Type B pancreatic cell (in vitro differentiated cells): ENCODE data around the gene YWHAE. TPM values are rescaled to one million over a fixed set of nuclear protein-coding genes. Genes with fewer than 3 reads are reported as not detected.

Source experiments
- DNase-seq: peaks from one replicate; pipeline ENCODE4 v3.0.0; 2021; ENCODE audit warnings: mixed read lengths; ENCODE audit not compliant: unreplicated experiment; ENCODE audit errors: extremely low spot score
- H3K27ac Mint-ChIP-seq: 2 replicates; pipeline ENCODE4 v1.8.0; 2021; ENCODE audit warnings: mild to moderate bottlenecking, mixed read lengths
- H3K27me3 Mint-ChIP-seq: 2 replicates; pipeline ENCODE4 v1.8.0; 2021; ENCODE audit warnings: mixed read lengths
- H3K36me3 Mint-ChIP-seq: 2 replicates; pipeline ENCODE4 v1.8.0; 2021; ENCODE audit warnings: mixed read lengths
- H3K4me1 Mint-ChIP-seq: one replicate; pipeline ENCODE4 v1.8.0; 2021; ENCODE audit warnings: mixed read lengths; ENCODE audit not compliant: unreplicated experiment
- H3K4me3 Mint-ChIP-seq: 2 replicates; pipeline ENCODE4 v1.8.0; 2021; ENCODE audit warnings: mild to moderate bottlenecking, mixed read lengths
- H3K9me3 Mint-ChIP-seq: 2 replicates; pipeline ENCODE4 v1.8.0; 2021; ENCODE audit warnings: mixed read lengths
- CTCF ChIP-seq: fragments of 200-600 bp; sonication (generic); conservative IDR thresholded peaks from 2 replicates; pipeline ENCODE4 v1.5.0; 2021; ENCODE audit warnings: antibody characterized with exemption, mild to moderate bottlenecking
- total RNA-seq: library from RNA; stranded (reverse); gene quantifications from 2 replicates; pipeline ENCODE4 v1.2.1, GENCODE V29; 2021; ENCODE audit warnings: low replicate concordance

YWHAE gene
- total RNA-seq, 1 donor from 2014 or later = 773 TPM

- Mint-ChIP-seq H3K27ac (no peak overlapping the region), H3K27me3 (peaks cover 19% of the 10 kb centered on the region), H3K4me1 (no peaks in the 10 kb centered on the region), H3K4me3 (no peak overlapping the region), H3K36me3 (no peaks in the 10 kb centered on the region), H3K9me3 (no peaks in the 10 kb centered on the region)
- DNase-seq = no peak
- TF ChIP-seq CTCF = no peak
These were observed 77.5 kb downstream of the YWHAE start for GRCh38 chr17:1322480-1322879.

DNA sequence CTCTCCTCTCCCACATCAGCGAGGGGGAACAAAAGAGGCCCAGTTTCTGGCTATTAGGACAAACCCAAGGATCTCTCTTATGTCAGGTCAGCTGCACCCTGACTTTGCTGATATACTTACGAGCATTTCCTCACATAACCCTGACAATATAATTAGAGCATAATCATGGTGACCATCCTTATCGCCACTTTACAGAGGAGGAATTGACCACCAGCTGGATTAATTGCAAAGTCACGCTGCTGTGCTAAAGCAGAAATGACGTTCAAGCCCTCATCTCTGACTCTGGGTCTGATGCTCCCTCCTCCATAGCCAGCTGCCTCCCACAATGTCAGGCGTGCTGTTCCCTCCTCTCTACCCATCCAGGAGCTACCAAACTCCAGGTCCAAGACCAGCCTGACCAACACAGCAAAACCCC is 78.0 kb downstream of the YWHAE start:
- H3K4me1 Mint-ChIP-seq = no peaks in the 10 kb centered on the region
- no peak for TF ChIP-seq CTCF
- H3K9me3 Mint-ChIP-seq = no peaks in the 10 kb centered on the region
- no peaks in the 10 kb centered on the region for H3K36me3 Mint-ChIP-seq
- no peak overlapping the region for H3K4me3 Mint-ChIP-seq
- H3K27me3 Mint-ChIP-seq = peaks cover 19% of the 10 kb centered on the region
- H3K27ac Mint-ChIP-seq = no peak overlapping the region
- no peak for DNase-seq

GRCh38 chr17:1315891-1316403 is 84.1 kb downstream of the YWHAE start:
- Mint-ChIP-seq H3K4me1 (no peaks in the 10 kb centered on the region), H3K36me3 (no peaks in the 10 kb centered on the region), H3K4me3 (no peak overlapping the region), H3K27me3 (peaks cover 18% of the 10 kb centered on the region), H3K9me3 (no peaks in the 10 kb centered on the region), H3K27ac (no peak overlapping the region)
- DNase-seq = no peak
- no peak for TF ChIP-seq CTCF

DNA sequence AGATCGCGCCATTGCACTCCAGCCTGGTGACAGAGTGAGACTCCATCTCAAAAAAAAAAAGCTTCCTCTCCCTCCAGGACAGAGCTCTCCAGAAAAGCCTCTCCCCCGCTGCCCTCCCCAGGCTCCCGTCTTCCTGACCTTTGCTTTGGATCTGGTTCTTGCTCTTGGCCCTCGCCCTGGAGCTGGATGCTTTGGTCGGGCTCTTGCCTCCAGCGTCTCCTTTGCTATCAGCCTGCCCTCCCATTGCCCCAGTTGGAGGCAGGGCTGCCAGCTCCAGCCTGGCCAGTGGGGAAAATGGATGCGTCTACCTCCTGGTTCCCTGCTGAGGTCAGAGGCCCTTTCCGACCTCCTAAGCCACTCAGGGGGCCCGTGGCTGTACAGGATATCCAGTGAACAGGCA is 84.6 kb downstream of the YWHAE start:
- Mint-ChIP-seq H3K9me3 (no peaks in the 10 kb centered on the region), H3K27me3 (peaks cover 14% of the 10 kb centered on the region), H3K4me3 (no peak overlapping the region), H3K27ac (no peak overlapping the region), H3K36me3 (no peaks in the 10 kb centered on the region), H3K4me1 (no peaks in the 10 kb centered on the region)
- DNase-seq = no peak
- TF ChIP-seq CTCF = no peak

DNA sequence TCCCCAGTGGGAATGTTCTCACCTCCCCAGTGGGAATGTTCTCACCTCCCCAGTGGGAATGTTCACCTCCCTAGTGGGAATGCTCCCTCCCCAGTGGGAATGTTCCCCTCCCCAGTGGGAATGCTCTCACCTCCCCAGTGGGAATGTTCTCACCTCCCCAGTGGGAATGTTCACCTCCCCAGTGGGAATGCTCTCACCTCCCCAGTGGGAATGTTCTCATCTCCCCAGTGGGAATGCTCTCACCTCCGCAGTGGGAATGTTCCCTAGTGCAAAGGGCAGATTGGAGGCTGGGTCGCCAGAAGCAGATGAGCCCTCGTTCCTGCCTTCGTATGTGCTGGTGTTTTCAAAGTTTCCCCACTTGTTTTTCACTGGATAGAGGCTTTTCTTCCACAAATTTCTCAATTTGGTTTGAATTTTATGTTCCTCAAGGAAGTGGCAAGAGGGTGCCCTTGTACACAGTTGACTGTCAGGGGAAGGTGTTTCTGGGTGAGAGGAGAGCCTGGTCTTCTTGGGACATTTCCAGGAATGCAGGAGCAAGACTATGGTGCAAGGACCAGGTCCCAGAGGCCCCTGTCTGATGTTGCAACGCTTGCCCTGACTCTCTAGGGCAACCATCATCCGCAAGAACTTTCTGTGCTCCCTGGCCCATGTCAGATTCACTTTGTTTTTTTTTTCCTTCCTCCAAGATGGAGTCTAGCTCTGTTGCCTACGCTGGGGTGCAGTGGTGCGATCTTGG is 86.6 kb downstream of the YWHAE start:
- no peak for TF ChIP-seq CTCF
- DNase-seq = no peak
- H3K36me3 Mint-ChIP-seq = no peaks in the 10 kb centered on the region
- H3K27me3 Mint-ChIP-seq = peaks cover 12% of the 10 kb centered on the region
- H3K4me1 Mint-ChIP-seq = no peaks in the 10 kb centered on the region
- no peaks in the 10 kb centered on the region for H3K9me3 Mint-ChIP-seq
- H3K4me3 Mint-ChIP-seq = no peak overlapping the region
- H3K27ac Mint-ChIP-seq = no peak overlapping the region
